HG02884 (cell line): Measurements from ENCODE around the gene NEURL1B.
"Not testable (repeated sequence)": the region's sequence is repeated elsewhere in the genome, so short reads cannot be mapped to it uniquely, and the experiment has no call there.

Experiments
- ATAC-seq: cut with Tn5 transposase; IDR thresholded peaks from one replicate; pipeline ENCODE4 v1.9.1; 2021; ENCODE audit warnings: mild to moderate bottlenecking, moderate library complexity; ENCODE audit not compliant: unreplicated experiment

The NEURL1B gene

GRCh38 chr5:172674155-172674554, 33.1 kb downstream of the NEURL1B start:
- no peak for ATAC-seq

- no peak for ATAC-seq
These were observed 35.9 kb downstream of the NEURL1B start for GRCh38 chr5:172676914-172677475.

DNA sequence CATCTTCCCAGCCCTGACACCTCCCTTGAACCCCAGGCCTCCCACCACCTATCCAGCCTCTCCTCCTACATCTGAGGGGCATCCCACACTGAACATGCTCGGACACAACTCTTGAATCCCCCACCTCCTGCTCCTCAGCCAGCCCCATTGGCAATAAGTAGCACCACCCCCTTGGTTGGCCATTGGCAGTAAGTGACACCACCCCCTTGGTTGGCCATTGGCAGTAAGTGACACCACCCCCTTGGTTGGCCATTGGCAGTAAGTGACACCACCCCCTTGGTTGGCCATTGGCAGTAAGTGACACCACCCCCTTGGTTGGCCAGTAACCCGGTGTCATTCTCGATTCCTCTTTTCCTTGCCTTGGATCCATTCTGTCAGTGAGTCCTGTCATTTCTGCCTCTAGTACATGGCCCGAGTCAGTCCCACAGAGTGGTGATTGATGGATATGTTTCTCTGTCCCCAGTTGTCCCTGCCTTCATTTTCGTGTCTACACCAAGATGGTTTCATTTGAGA, 37.4 kb downstream of the NEURL1B start:
- not testable (repeated sequence) for ATAC-seq

- ATAC-seq = no peak
These were observed 37.8 kb downstream of the NEURL1B start for GRCh38 chr5:172678902-172679301.

GRCh38 chr5:172679628-172680212, 38.7 kb downstream of the NEURL1B start:
- no peak for ATAC-seq

DNA sequence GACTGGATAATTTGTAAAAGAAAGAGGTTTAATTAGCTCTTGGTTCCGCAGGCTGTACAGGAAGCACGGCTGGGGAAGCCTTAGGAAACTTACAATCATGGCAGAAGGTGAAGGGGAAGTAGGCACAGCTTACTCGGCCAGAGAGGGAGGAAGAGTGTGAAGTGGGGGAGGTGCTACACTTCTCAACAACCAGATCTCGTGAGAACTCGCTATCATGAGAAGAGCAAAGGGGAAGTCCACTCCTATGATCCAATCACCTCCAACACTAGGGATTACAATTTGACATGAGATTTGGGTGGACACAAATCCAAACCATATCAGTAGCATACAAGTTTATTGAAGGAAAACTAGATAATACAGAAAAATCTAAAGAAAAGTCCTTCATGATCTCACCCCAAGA, 39.9 kb downstream of the NEURL1B start:
- ATAC-seq = no peak

DNA sequence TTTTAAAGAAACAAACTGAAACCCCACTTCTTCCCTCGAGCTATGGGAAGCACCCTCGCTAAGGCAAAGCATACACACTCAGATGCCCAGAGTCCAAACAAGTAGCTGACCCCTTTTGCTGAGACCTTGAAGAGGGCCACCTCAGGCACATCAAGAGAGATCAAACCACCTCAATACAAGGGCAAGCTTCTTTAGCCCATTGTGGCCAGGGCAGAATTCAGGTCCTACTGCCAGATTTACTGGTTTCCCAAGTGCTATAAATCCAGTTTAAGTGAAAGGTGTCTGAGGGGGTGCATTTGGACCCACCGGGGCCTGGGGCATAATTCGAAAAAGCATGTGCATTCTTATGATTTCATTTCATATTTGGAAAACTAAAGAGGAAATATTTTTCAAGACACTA, 40.4 kb downstream of the NEURL1B start:
- ATAC-seq = no peak

GRCh38 chr5:172683264-172683644, 42.2 kb downstream of the NEURL1B start:
- no peak for ATAC-seq

DNA sequence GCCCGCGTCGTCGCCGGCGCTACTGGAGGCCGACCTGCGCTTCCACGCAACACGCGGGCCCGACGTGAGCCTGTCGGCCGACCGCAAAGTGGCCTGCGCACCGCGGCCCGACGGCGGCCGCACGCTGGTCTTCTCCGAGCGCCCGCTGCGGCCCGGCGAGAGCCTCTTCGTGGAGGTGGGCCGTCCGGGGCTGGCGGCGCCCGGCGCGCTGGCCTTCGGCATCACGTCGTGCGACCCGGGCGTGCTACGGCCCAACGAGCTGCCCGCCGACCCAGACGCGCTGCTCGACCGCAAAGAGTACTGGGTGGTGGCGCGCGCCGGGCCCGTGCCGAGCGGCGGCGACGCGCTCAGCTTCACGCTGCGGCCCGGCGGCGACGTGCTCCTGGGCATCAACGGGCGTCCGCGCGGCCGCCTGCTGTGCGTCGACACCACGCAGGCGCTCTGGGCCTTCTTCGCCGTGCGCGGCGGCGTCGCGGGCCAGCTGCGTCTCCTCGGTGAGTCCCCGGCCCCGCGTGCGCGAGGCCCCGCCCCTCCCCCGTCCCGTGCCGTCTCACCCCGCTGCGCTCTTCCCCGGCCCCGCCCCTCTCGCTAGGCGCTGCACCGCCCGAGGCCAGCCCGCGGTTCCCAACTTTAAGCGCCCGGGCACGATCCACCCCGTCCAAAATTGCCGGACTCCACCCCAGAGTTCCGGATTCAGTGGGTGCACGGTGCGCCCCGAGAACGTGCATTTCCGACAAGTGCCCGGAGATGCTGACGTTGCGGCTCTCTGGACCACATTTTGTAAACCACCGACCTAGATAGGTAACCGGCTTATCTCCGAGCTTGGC, 42.8 kb downstream of the NEURL1B start:
- ATAC-seq = no peak

DNA sequence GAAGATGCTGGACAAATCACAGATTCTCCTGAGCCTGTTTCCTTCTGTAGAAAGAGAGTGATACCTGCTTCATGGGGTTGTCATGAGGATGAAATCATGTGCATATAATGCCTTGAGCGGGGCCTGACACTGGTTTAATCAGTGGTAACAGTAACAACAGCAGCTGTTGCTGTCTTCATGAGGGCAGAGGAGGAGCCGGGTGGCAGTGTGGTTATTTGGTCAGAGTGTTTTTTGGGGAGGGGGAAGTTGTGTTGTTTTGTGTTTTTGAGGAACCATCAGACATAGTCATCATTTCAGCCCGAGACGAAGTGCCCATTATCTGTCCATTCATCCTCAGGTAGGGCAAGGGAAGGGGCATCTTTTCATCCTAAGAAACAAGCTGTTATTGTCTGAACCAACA, 44.0 kb downstream of the NEURL1B start:
- ATAC-seq = no peak

- no peak for ATAC-seq
These were observed 45.0 kb downstream of the NEURL1B start for GRCh38 chr5:172686111-172686510.

DNA sequence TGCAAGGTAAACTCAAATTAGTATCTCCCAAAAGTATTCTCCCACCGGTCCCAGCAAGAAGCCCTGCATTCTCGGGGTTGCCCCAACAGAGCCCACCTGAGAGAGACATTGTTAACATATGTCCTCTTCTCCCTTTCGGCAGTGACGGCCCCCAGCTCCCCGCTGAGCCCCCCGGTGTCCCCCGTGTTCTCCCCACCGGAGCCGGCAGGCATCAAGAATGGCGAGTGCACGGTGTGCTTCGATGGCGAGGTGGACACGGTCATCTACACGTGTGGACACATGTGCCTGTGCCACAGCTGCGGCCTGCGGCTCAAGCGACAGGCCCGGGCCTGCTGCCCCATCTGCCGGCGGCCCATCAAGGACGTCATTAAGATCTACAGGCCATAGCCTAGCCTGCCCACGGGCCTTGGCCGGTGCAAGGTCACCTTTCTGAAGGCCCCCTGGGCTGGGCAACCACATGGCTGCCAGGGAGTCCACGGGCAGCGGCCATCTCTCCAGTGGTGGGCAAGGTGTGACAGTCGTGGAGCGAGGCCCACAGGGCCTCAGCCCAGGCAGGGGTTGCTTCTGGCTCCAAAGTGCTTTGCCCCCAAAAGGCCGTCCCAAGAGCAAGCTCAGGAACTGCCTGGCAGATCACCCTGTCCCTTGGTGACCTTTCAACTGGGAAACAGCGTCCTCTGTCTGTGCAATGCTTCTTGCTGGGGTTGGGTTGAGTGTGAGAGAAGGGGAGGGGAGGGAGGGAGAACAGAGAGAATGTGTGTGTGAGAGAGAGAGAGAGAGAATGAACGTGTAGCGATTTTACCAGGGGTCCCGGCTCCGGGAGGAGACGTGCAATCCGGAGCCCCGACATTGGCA, 45.7 kb downstream of the NEURL1B start:
- ATAC-seq = no peak

DNA sequence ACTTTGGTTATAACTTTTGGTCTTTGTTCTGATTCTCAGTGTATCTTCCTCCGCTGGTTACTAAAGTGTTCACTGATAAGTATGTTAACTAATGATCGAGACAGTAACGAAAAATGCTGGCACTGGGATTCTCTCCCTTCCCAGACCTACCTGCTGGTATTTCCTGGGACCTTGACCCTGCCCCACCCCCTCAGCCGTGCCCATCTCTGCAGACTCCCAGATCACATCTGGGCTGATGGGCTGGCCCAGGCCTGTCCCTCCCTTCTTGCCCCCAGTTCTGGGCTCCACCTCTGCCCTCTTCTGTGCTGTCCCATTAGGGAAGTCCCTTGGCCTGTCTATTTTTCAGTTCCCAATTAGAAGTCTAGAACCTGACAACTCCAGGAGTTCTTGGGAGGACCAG, 46.9 kb downstream of the NEURL1B start:
- no peak for ATAC-seq

- no peak for ATAC-seq
These were observed 47.5 kb downstream of the NEURL1B start for GRCh38 chr5:172688349-172689217.

GRCh38 chr5:172689218-172689572, 48.1 kb downstream of the NEURL1B start:
- no peak for ATAC-seq

GRCh38 chr5:172689801-172690200, 48.7 kb downstream of the NEURL1B start:
- no peak for ATAC-seq

GRCh38 chr5:172690258-172691075, 49.4 kb downstream of the NEURL1B start:
- no peak for ATAC-seq

GRCh38 chr5:172691886-172692285, 50.8 kb downstream of the NEURL1B start:
- ATAC-seq = no peak

- ATAC-seq = no peak
These were observed 51.4 kb downstream of the NEURL1B start for GRCh38 chr5:172692451-172692850.
